ENCODE measurements around the gene STX2.
"Not testable (repeated sequence)": the region's sequence is repeated elsewhere in the genome, so short reads cannot be mapped to it uniquely, and the experiment has no call there.

Gene STX2

GRCh38 chr12:130870442-130871285, 31.6 kb upstream of the STX2 start:
- peak; percentile 74 for DNase-seq (ENCODE audit: low spot score)

GRCh38 chr12:130868412-130868811, 29.4 kb upstream of the STX2 start:
- DNase-seq (ENCODE audit: low spot score), result no peak

- no peak for DNase-seq (ENCODE audit: low spot score)
Measured at GRCh38 chr12:130863298-130863697, 24.2 kb upstream of the STX2 start.

GRCh38 chr12:130862771-130863170, 23.7 kb upstream of the STX2 start:
- not testable (repeated sequence) for DNase-seq (ENCODE audit: low spot score)

GRCh38 chr12:130862161-130862560, 23.1 kb upstream of the STX2 start:
- DNase-seq (ENCODE audit: low spot score), result no peak

DNA sequence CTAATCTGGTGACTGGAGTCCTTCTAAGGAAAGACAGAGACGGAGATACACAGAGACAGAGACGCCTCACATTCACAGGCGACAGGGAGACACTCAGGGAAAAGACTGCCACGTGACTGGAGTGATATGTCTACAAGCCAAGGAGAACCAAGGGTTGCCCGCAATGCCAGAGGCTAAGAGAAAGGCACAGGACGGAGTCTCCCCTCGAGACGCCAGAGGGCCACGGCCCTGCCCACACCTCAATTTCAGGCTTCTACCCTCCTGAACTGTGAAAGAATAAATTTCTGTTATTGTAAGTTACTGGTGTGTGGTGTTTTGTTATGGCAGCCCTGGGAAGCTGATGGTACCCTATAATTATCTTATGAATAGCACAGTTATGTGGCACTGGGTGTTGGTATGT, 21.3 kb upstream of the STX2 start:
- DNase-seq (ENCODE audit: low spot score), result no peak

- DNase-seq (ENCODE audit: low spot score), result no peak
Measured at GRCh38 chr12:130859161-130859560, 20.1 kb upstream of the STX2 start.

- DNase-seq (ENCODE audit: low spot score), result no peak
Measured at GRCh38 chr12:130858084-130858483, 19.0 kb upstream of the STX2 start.

DNA sequence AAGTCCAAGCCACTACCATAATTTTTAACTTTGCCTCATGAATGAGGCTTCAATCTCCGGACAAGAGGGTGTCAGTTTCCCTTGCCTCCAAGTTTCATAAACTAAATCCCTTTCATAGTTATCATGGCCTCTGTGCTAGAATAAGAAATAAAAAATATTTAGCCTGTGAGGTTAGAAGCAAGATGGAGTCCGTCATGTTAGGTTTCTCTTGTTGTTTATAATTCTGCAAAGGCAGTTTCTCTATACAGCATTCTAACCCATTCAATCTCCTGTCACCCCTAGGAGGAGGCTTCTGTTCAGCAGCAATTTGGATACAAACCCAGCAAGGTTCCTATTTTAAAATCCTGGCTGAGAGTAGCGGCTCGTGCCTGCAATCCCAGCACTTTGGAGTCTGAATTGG, 17.0 kb upstream of the STX2 start:
- no peak for DNase-seq (ENCODE audit: low spot score)

GRCh38 chr12:130850418-130851021, 11.5 kb upstream of the STX2 start:
- no peak for DNase-seq (ENCODE audit: low spot score)

DNA sequence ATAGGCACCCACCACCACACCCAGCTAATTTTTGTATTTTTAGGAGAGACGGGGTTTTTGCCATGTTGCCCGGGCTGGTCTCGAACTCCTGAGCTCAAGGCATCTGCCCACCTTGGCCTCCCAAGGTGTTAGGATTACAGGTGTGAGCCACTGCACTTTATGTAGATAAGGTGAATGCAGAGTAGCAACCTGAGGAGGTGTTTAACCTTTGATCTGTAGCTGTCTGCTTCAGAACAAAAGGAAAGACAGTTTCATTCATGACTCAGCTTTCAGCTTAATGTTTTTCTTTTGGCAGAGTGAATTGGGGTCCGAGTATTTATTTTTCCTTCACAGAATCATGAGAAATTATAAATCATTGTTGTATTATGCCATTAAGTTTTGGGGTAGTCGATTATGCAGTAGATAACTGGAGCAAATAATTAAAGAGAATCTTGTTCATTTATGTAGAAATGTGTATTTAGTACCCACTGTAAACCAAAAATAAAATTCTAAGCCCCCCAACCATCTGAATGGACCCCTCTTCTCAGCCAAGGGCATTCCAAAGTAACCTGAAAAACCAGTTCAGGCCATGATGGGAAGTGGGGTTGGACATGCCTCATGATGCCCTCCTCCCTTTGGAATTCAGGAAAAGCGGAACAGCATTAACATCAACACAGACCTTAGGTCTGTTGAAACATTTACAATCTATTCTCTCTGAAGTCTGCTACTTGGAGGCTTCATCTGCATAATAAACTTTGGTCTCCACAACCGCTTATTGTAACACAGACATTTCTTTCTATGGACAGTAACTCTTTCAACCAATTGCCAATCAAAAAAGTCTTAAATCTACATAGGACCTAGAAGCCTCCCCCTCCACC, 10.7 kb upstream of the STX2 start:
- no peak for DNase-seq (ENCODE audit: low spot score)

GRCh38 chr12:130848785-130849305, 9.8 kb upstream of the STX2 start:
- not testable (repeated sequence) for DNase-seq (ENCODE audit: low spot score)

DNA sequence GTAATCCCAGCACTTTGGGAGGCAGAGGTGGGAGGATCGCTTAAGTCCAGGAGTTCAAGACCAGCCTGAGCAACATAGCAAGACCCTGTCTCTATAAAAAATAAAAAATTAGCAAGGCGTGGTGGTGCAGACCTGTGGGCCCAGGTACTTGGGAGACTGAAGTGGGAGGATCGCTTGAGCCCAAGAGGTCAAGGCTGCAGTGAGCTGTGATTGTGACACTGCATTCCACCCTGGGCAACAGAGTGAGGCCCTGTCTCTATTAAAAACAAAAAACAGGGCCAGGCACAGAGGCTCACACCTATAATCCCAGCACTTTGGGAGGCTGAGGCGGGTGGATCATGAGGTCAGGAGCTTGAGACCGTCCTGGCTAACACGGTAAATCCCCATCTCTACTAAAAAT, 9.1 kb upstream of the STX2 start:
- not testable (repeated sequence) for DNase-seq (ENCODE audit: low spot score)

DNA sequence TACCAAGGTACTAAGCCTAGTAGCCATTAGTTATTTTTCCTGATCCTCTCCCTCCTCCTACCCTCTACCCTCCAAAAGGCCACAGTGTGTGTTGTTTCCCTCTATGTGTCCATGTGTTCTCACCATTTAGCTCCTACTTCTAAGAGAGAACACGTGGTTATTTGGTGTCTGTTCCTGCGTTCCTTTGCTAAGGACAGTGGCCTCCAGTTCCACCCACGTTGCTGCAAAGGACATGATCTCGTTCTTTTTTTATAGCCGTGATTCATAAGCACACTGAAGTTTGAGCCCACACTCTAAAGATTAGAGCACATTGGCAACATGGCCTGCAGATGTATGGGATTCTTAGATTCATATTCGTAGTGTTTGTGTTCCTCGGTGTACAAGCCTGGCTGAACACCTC, 8.1 kb upstream of the STX2 start:
- DNase-seq (ENCODE audit: low spot score), result no peak

DNA sequence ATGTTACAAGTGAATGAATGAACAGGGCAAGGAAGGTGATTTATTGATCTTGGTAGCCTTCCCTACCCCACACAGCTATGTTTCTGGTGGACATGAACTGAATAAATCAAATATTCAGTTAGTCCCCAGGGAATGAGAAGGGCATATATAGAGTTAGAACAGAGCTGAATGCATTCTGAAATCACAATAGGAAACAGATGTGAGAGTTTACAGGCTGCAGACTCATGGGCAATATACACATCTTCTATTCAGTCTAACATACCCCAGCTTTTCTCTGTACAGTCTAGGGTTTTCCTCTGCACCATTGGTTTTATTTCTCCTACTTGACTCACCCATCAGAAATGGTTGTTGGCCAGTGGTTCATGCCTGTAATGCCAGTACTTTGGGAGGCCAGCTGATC, 7.3 kb upstream of the STX2 start:
- no peak for DNase-seq (ENCODE audit: low spot score)

- no peak for DNase-seq (ENCODE audit: low spot score)
Measured at GRCh38 chr12:130839770-130840404, 837 bp upstream of the STX2 start.

GRCh38 chr12:130838284-130838950, 633 bp downstream of the STX2 start:
- no peak for DNase-seq (ENCODE audit: low spot score)

- DNase-seq (ENCODE audit: low spot score), result no peak
Measured at GRCh38 chr12:130835436-130835835, 3.6 kb downstream of the STX2 start.

DNA sequence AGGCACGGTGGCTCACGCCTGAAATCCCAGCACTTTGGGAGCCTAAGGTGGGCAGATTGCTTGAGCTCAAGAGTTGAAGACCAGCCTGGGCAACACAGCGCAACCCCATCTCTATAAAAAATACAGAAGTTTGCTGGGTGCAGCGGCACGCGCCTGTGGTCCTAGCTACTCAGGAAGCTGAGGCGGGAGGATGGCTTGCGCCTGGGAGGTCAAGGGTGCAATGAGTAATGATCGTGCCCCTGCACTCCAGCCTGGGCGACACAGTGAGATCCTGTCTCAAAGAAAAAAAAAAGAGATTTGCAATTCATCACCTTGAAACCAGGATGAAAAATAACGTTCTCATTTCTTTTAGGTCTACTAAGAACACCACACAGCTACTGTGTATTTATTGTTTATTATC, 4.0 kb downstream of the STX2 start:
- no peak for DNase-seq (ENCODE audit: low spot score)

- peak; percentile 62 for DNase-seq (ENCODE audit: low spot score)
Measured at GRCh38 chr12:130832561-130833209, 6.4 kb downstream of the STX2 start.

- no peak for DNase-seq (ENCODE audit: low spot score)
Measured at GRCh38 chr12:130831876-130832405, 7.1 kb downstream of the STX2 start.

Data from globus pallidus (tissue), 1 donor.